Hematopoietic multipotent progenitor cell treated with erythropoietin and hydrocortisone succinate and interleukin-3 and kit ligand, for 17 days (in vitro differentiated cells): ENCODE results near the gene ARAP3.
A peak's percentile ranks its signal among the peaks of the same experiment; 100 is the strongest.

Experiments used
- DNase-seq: peaks from one replicate; pipeline ENCODE4 v3.0.0-alpha.2; 2015; ENCODE audit warnings: low spot score

The ARAP3 gene

DNA sequence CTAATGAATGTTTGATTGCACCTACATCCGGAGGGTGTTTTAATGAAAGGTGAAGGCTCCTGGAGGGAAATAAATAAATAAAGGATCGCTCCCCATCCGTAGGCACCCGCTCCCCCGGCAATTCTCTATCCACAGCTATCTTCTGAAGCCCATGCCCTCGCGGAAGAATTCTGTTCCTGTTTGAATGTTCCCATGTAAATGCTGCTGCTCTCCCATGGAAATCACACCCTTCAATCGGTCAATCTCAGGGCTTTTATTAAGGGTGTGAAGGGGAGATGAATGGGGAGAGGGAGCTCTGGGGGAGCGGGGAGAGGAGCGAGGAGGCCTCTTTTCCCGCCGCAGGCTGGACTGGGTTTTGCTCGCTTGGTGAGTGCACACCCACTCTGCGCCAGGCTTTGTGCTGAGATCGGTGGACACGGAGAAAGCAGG, 21.1 kb upstream of the ARAP3 start:
- no peak for DNase-seq

DNA sequence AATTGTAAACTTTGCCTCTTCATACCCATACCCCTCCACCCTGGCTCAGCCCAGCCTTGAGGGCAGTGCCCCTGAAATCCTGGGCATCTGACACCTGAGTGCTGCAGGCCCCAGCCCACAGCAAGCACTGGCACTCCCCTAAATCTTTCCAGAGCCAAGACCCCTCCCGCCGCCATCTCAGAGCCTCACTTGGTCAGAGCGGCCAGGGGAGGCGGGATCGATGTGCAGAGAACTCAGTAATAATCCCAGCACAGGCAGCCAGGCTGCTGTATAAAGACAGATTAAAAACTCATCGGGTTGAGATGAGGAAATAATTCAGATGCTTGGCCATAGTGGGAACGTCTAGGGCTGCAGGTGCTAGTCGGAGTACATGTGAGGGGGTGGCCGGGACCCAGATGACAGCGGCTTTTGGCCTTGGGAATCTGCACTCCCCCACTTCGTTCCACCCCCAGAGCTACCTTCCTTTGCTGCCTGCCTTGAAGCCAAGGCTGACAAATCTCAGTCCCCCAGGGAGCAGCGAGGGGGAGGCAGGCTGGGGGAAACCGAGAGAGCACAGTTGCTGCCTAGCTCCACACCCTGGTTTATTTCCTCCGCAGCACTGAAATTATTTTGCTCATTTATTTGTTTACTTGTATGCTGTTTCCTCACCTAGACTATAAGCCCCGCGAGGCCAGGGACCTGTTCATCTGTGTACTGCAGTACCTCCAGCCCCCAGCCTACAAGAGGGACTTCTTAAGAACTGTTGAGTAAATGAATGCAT, 19.5 kb upstream of the ARAP3 start:
- DNase-seq = no peak

DNA sequence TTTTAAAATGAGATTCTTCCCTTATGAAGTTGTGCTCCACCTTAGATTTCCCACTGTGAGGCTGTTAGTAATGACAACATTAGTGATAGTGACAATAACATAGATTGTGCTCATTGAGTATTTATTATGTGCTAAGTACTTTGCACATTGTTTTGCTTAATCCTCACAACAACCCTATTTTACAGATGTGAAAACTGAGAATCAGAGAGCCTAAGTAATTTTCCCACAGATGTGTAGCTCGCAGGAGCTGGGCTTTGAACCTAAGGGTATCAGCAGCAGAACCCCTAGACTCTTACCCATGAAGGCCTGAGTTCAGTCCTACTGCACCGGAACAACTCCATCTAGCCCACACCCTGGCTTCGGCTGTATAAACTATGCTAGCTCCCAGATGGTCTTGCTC, 15.6 kb upstream of the ARAP3 start:
- DNase-seq = no peak

DNA sequence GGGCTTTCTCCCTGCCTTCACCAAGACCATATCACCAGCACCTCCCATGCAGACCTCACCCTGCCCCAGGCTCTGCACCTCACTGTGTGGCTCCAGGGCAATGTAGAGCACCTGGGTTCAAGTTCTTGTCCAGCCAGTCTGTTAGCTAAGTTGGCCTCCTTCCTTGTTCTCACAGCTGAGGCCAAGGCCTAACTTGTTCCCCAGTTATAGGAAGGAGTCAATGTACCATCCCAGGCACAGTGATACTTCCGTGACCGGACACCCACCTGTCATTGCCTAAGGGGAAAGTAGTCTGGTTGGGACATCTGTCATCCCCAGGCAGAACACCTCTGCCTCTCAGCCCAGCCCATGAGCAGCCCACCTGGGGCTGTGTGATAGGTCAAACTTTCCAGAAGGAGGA, 14.4 kb upstream of the ARAP3 start:
- no peak for DNase-seq

DNA sequence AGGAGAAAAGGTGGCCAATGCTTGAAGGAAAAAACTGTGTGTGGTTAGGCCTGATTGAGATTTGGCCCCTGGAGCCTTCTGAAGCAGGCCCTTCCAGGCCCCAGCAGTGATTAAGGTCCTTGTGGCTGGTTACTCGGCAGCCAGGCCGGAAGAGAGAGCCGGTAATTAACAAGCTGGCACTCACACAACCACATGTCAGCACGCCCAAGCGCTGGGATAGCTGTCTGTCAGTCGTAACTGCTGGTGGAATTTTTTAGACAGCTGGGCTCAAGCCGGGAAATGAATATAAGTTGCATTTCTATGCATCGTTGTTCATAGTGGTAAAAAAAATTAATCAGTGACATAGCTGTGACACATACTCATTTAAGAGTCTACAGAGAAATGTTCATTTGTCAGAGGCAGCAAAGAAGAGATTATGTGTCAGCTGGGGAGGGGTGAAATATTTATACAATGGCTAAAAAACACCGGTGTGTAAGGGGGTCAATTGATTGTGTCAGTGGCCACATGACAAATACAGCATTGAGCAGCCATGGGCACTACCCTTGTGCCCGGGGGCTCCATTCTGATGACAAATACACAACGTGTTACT, 13.7 kb upstream of the ARAP3 start:
- DNase-seq = no peak

DNA sequence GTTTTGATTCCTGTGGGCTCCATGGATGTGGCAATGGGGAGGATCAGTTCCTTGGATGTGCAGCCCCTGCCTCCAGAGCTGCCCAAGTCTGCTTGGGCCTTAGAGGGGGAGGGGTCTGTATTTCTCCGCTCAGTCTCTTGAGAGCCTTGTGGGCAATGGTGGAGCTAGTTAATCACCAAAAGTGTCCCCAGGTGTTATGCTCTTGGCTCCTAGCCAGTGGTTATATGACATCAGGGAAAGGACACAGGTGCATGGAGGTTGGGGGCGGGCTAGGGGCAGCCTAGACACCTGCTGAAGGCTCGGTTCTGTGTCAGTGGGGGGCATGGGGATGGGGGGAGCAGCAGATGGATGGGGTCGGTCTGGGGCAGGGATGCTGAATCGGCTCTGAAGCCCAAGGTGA, 12.4 kb upstream of the ARAP3 start:
- no peak for DNase-seq

DNA sequence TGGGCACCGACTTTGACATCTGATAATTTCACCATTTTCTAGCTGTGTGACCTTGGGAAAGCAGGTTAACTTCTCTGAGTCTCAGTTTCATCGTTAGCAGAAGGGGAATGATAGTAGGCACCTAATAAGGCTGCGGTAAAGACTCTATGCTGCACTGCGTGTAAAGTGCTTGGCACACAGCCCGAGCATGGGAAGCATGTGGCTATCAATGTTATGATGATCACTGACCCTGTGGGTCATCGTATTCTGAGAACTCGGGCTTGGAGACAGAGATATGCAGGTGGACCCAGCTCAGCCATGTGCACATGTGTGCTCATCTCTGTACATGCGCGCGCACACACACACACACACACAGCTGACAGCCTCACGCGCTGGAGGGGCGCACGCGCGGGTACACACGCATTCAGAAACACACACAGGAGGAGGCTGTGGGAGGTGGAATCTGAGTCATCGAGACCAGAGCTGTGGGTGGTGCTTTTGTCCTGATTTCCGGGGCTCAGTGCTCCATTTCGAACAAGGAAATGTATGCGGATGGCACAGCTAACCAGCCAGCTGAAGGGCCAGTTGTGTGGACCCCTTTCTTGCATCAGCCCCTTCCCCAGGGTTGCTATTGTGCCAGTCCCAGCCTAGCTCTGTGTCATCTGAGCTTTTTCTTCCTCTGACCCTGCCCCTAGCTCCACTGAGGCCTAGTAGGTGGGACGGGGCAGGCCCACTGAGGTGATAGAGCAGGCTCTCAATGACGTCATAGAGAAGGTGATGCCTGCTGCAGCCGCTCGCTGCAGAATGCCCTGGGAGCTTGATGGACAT, 11.1 kb upstream of the ARAP3 start:
- no peak for DNase-seq

DNA sequence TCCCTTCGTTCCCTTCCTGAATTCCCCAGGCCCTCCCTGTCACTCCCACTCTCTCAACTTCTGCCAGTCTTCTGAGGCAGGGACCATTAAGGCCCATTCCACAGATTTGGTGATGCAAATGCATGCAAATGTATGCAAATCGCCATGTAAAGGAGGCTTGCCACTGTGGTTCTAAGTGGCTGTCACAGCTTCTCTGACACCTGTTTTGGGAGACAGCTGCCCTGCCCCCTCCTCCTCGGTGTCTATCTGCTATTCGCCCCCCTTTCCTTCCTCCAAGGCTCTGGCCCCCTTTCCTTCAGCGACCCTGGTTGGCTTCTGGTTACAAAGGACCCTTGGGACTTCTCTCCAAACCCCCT, 10.5 kb upstream of the ARAP3 start:
- DNase-seq = no peak

DNA sequence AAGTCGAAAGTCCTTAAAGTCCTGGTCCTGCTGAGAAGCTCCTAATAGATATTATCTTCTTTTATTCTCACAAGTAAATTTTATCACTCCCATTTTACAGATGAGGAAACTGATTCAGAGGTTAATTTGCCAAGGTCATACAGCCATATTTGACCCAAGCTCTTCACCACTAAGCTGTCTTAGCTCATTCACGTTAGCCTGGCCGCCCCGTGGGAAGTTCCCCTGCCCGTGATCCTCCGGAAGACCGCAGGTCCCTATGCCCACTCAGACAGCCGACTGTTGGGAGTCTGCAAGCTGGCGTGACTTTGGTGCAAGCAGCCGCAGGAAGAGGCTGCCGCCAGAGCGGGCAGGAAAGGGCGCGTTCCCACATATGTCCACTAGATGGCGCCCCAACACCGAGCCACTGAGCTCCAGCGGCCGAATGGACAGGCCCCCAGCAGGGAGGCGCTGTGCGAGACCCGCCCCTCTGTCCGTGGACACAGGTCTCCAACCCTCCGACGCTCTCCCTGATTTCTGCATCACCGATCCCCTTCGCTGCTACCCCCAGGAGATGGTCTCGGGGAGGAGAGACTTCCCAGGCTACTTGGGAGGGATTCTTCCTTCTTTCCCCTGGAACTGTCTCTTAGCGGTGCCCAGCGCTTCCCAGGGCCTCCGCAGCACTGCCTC, 10.0 kb upstream of the ARAP3 start:
- DNase-seq = peak; percentile 80

DNA sequence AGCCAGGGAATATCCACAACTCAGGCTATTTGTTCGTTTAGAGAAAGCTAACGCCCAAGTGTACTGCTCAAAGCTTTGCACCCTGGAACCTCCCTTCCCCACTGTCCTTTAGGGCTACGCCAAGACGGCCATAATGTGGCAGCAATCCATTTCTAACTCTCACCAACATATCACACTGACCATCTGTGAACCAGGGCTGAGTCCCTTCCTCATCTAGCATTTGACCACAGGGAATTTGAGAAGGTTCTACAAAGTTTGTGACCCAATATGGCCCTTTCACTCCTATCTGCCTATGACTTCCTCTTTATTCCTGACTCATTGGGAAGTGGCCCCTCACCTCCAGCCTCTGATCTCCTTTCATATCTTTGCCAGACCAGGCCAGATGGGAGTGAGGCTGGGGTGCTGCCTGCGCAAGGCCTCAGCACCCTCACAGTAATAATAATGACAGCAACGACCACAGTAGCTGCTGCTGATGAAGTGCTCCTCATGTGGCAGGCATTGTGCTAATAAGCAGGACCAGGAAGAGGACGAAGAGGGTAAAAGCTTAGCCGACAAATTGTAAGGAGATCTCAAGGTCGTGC, 9.3 kb upstream of the ARAP3 start:
- no peak for DNase-seq

DNA sequence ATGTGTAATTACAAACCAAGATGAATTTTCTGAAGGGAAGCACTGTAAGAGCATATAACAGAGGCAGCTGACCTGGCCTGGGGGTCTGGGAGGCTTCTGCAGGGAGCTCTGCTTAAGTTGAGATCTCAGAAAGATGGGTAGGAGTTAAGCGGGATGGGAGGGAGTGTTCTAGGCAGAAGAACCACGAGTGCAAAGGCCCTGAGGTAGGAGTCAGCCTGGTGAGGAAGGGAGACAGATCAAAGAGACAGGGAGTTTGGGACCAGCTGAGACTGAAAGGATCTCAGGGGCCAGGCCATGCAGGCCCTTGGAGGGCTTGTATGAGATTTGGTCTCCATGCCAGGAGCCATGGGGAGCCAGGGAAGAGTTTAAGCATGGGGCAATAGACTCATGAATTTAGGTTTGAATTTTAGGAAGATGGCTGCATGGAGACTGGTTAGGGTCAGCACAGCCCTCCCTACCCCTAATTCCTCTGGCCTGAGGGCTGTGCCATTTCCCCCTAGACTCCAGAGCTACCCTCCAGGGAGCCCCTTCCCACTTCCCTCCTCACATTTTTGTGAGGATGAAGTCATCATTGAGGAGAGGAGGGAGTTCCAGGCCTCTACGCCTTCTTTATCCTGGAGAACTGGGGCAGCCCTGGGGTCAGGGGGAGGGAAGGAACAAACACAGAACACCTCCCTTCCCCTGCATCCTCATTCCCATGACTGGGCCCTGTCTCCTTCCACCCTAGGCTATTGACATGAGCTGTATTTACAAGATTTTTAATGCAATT, 4.8 kb upstream of the ARAP3 start:
- no peak for DNase-seq

DNA sequence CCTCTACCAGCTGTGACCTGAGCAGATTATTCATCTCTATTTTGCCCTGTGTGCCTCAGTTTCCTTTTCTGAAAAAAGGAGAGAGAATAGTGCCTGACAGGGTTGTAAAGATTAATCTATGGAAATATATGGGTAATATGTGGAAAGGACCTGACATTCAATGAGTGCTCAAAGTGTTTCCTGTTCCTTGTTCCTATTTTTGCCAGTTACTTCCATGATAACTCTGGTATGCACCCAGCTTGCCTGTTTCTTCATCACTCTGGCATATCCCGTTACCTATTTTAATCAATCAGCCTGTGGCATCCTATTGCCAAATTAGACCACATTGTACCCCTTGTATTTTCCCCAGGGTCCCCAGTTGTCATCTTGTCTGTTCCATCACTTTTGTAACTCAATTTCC, 3.6 kb upstream of the ARAP3 start:
- no peak for DNase-seq

DNA sequence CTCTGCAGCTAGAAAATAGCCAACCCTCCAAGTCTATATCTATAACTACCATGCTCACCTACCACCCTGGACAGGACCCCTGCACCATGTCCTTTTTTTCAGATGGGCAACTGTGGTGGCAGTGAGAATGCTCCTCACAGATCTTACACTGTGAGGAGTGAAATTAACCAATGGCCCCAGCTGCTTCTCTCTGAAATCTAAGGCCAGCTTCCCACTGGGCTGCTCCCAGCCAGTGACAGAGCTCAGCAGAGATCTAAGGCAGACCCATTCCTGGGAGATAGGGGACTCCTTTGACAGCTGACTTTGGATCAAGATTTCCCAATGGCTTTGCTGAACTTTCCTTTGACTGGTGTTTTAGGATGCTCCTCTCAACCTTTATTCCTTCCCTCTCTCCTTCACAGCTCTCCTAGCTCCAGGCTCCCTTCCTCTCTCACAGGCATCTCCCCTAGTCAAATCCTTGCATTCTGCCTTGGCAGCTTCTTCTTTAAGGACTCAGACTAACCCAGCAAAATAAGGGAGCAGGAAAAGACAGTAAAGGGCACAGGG, 1.6 kb upstream of the ARAP3 start:
- DNase-seq = no peak

DNA sequence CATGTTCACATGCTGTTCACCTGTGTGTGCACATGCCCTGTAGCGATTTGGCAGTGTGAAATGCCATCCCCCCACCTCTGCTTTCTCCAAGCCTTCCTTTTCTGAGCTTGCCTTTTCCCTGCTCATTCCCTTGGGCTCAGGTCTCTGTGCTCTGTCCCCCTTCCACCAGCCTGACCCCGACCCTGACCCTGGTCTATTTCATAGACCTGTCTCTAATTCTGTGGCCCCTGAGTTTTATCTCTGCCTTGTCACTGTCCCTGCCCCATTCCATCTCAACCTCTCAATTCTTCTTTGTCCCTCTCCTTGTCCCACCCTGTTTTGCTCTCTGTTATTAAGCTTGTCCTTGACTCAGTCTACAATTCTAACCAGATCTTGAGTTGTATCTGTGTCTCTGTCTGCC, 735 bp downstream of the ARAP3 start:
- DNase-seq = no peak

DNA sequence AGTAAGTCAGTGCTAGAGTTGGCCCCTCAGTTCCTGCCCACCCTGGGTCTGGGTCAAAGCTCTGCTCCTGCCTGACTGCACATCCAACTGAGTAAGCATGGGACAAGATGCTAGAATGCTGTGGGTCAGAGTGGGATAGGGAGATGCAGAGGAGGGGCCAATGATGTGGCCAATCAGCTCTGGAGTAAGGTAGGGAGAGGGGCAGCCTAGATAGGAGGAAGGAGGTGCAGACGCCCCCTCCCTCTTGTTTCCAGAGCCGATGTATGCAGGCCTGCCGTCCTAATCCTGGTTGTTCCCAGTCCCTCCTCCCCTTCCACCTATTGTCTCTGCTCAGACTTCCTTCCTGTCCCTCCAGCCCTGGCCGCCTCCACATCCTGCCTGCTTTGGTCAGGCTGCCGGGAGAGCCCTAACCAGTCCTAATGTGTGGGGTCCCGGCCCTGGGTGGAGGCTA, 1.3 kb downstream of the ARAP3 start:
- DNase-seq = no peak

DNA sequence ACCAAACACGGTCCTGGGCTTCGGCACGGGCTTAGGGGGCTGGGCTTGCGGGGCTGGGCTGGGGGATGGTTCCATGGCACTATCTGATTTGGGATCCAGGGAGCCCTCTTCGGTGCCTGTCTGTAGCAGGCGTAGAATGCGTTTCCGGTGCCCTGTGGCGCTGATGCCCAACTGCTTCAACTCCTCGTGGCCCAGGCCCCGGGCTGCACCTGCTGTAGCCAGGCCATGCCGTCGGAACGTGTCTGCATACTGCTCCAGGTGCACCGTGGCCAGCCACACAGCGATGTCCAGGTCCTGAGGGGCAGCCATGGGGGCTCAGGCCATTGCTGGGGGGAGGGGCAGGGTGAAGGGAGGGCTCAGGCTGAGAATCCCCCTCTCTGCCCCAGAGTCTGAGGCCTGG, 1.9 kb downstream of the ARAP3 start:
- DNase-seq = no peak

DNA sequence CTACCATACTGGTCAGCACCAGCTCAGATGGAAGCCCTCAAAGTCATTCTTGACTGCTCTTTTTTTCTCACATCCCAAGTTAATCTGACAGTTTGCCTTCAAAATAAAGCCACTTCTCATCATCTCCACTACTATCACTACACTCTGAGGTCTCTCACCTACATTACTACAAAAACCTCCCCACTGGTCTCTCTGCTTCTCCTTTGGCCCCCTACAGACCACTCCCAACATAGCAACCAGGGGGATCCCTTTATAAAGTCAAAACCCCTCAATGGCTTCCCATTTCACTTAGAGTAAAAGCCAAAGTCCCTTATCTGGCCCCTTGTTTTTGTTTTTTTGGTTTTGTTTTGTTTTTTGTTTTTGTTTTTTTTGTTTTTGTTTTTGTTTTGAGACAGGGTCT, 4.6 kb downstream of the ARAP3 start:
- no peak for DNase-seq

DNA sequence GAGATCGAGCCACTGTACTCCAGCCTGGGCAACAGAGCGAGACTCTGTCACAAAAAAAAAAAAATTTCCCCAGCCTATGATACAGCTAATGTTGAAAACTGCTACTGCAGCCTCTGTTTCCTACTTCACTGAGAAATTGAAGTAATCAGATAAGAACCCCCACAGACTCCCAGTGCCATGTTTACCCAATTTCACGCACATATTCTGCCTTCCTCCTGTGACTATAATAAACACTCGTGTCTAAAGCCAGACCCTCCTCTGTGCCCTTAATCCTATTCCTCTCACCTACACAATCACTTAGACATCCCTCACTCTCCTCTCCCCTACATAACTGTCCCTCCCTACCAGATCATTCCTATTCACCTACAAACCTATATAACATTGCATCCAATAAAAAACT, 6.4 kb downstream of the ARAP3 start:
- DNase-seq = no peak

DNA sequence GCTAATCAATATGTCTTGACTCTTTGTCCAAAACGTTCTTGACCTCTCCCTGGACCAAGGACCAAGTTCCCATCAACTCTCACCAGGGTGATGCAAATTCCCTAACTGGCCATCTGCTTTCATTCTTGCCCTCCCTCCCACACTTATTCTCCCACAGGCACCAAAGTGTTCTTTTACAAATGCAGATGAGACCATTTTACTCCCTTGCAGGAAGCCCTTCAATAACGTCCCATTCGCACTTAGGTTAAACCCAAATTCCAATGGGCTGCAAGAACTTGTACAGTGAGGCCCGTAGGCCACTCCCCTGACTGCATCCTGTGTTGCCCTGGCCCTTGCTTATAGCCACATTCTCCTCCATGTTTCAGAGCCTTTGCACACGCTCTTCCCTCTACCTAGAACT, 7.3 kb downstream of the ARAP3 start:
- DNase-seq = no peak

DNA sequence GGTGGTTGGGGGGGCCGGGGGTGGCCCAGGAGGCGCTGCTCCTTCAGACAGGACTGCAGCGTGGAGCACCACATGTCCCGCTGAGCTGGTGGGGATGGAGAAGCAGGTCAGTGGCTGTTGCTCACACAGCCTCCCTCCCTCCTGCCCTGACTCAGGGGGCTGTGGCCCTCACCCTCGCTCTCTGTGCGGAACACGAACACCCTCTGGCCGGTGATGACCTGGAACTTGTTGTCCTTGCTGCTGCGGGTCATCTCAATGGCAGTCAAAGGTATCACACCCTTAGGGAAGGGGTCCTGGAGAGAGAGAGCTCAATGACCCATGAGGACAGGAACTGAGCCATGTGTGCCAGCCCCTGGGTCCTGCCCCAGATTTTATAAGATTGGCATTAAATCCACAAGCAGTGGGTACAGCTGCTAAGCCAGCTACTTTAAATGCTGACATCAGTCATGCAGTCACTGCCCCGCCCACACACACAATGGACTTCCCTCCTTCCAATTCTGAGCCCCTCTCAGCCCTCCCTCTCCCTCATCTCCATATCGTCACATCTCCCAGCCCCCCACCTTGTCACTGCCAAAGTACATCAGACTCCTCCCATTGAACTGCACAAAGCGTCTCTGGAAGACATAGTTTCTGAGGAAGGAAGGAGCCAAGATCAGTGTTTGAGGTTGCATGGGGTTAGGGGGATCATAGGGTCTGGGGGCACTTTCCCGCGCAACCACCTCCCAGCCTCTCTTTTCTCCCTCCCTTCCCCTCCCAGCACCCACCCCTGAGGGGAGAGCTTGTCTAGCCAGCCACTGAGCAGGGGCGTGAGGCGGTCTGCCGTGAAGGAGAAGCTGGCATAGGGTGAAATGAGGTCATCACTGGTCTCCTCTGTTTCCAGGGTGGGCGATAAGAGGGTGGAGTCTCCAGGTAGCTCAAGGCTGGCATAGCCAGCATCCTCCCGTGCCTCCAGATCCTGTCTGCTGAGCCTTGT, 8.9 kb downstream of the ARAP3 start:
- no peak for DNase-seq
